K562 (cell line): ENCODE measurements around the gene MRPL41. TPM values are rescaled to one million over a fixed set of nuclear protein-coding genes. Genes with fewer than 3 reads are reported as not detected.

Source experiments
- ATAC-seq: fragments of 200-7000 bp; cut with Tn5 transposase; 3 replicates; pipeline ENCODE4 v1.9.1; 2020; ENCODE audit warnings: moderate library complexity
- BruUV-seq: library from RNA; stranded (reverse); fragments of 400-500 nt; replicated peaks from 2 replicates; lab custom pipeline; 2021; lab: Mats Ljungman, UMichigan
- CTCF ChIA-PET: fragments of 300-600 bp; formaldehyde crosslinking; extraction: SDS; loops from one replicate; lab custom pipeline; 2021; ENCODE audit warnings: low intra/inter-chr PET ratio; lab: Yijun Ruan, JAX
- POLR2A ChIA-PET: fragments of 300-600, 350-650 bp; sonication (Branson Sonifier 250); formaldehyde crosslinking; extraction: SDS; loops from one replicate; lab custom pipeline; 2021; ENCODE audit warnings: antibody characterized with exemption, inconsistent platforms; lab: Yijun Ruan, JAX
- DNase-seq, 4 experiments: peaks; one replicate each; pipeline versions ENCODE4 v3.0.0 to v3.0.0-alpha.2; 2011 to 2018; ENCODE audit warnings: low spot score in 3 of 4, mixed read lengths in 3 of 4; ENCODE audit errors: extremely low read depth in 1 of 4
- FAIRE-seq: peaks from 2 replicates; lab custom pipeline; 2011; peaks lifted over from hg19 to GRCh38; lab: Jason Lieb, UNC
- H2AFZ ChIP-seq: 2 replicates; pipeline ENCODE4 v1.6.0; 2011; ENCODE audit warnings: low read depth, low read length, control low read depth, inconsistent platforms
- H3K27ac ChIP-seq: fragments of 200-600 bp; 3 replicates; pipeline ENCODE4 v1.8.0; 2011; ENCODE audit warnings: low read depth, mild to moderate bottlenecking, control low read depth, inconsistent platforms, low read length, moderate library complexity, mixed read lengths; ENCODE audit errors: extremely low read depth
- H3K27me3 ChIP-seq, 2 experiments: fragments of 300-600 bp in 1 of 2; 2 replicates in 1 of 2; 3 replicates in 1 of 2; pipeline versions ENCODE4 v1.6.0 to v1.8.0; 2011; ENCODE audit warnings: inconsistent platforms in 2 of 2, low read length in 2 of 2, mild to moderate bottlenecking in 1 of 2, mixed read lengths in 1 of 2, moderate library complexity in 1 of 2; ENCODE audit not compliant: control insufficient read depth in 2 of 2, insufficient read depth in 2 of 2
- H3K36me3 ChIP-seq: fragments of 300-600 bp; 3 replicates; pipeline ENCODE4 v1.8.0; 2011; ENCODE audit warnings: mild to moderate bottlenecking, low read length, inconsistent platforms; ENCODE audit not compliant: control insufficient read depth, insufficient read depth
- H3K4me1 ChIP-seq, 2 experiments: fragments of 200-600 bp in 1 of 2; replicated peaks in 1 of 2; 2 replicates in 1 of 2; 3 replicates in 1 of 2; pipeline versions ENCODE4 v1.5.1 to v1.8.0; 2011; ENCODE audit warnings: inconsistent platforms in 2 of 2, low read length in 2 of 2, mild to moderate bottlenecking in 1 of 2, mixed read lengths in 1 of 2, moderate library complexity in 1 of 2; ENCODE audit not compliant: control insufficient read depth in 2 of 2, insufficient read depth in 2 of 2
- H3K4me2 ChIP-seq: 2 replicates; pipeline ENCODE4 v1.6.1; 2011; ENCODE audit warnings: low read length, control low read depth, inconsistent platforms, mixed read lengths; ENCODE audit not compliant: insufficient read depth
- H3K4me3 ChIP-seq: fragments of 200-600 bp; sonication (generic), shearing (Covaris generic); 2 replicates; pipeline ENCODE4 v1.5.1; 2016; ENCODE audit warnings: control low read depth, inconsistent platforms
- H3K79me2 ChIP-seq: fragments of 200-600 bp; 3 replicates; pipeline ENCODE4 v1.8.0; 2011; ENCODE audit warnings: low read length, inconsistent platforms; ENCODE audit not compliant: control insufficient read depth, insufficient read depth
- H3K9ac ChIP-seq, 2 experiments: 2 replicates each; pipeline versions ENCODE4 v1.6.0 to v1.6.1; 2011; ENCODE audit warnings: low read depth in 2 of 2, low read length in 2 of 2, control low read depth in 1 of 2, inconsistent platforms in 1 of 2, mild to moderate bottlenecking in 1 of 2, mixed read lengths in 1 of 2; ENCODE audit not compliant: insufficient read depth in 1 of 2
- H3K9me1 ChIP-seq: one replicate; pipeline ENCODE4 v1.6.0; 2011; ENCODE audit warnings: inconsistent platforms, mild to moderate bottlenecking, low read length, moderate library complexity; ENCODE audit not compliant: control insufficient read depth, insufficient read depth
- H3K9me3 ChIP-seq: replicated peaks from 2 replicates; pipeline ENCODE4 v1.5.1; 2011; ENCODE audit warnings: low read depth, low read length, inconsistent platforms; ENCODE audit not compliant: control insufficient read depth, insufficient read depth
- H4K20me1 ChIP-seq: replicated peaks from 2 replicates; pipeline ENCODE4 v1.6.1; 2011; ENCODE audit warnings: low read length, inconsistent platforms, mixed read lengths; ENCODE audit not compliant: control insufficient read depth, insufficient read depth
- CBX5 ChIP-seq: IDR thresholded peaks from 2 replicates; pipeline ENCODE4 v1.6.1; 2014; ENCODE audit warnings: low read depth, borderline replicate concordance
- KDM1A ChIP-seq, 2 experiments: fragments of 450-650 bp; IDR thresholded peaks; 2 replicates each; pipeline ENCODE4 v1.6.1; 2016; ENCODE audit warnings: mild to moderate bottlenecking in 2 of 2
- MTA3 ChIP-seq: fragments of 450-650 bp; formaldehyde crosslinking; IDR thresholded peaks from 2 replicates; pipeline ENCODE4 v1.6.1; 2017; ENCODE audit warnings: mild to moderate bottlenecking, borderline replicate concordance
- MYNN ChIP-seq, 2 experiments: sonication (generic); formaldehyde crosslinking in 1 of 2; IDR thresholded peaks; 2 replicates each; pipeline versions ENCODE4 v1.5.0 to v1.6.1; 2016 to 2020; ENCODE audit warnings: antibody characterized with exemption in 1 of 2, missing genetic modification reagents in 1 of 2
- ZC3H4 ChIP-seq: sonication (generic); formaldehyde crosslinking; IDR thresholded peaks from 2 replicates; pipeline ENCODE4 v1.9.0; 2021; ENCODE audit warnings: missing genetic modification reagents, borderline replicate concordance
- ZNF778 ChIP-seq: fragments of 450-650 bp; formaldehyde crosslinking; IDR thresholded peaks from 2 replicates; pipeline ENCODE4 v1.4.0; 2020; ENCODE audit warnings: mild to moderate bottlenecking, moderate library complexity
- ZNF780A ChIP-seq: fragments of 250-450 bp; sonication (Bioruptor Pico); IDR thresholded peaks from 2 replicates; pipeline ENCODE4 v1.5.0; 2021; ENCODE audit warnings: mild to moderate bottlenecking
- WGBS: fragments of 100-300 bp; shearing (Covaris generic); methylation state at CpG from one replicate; pipeline ENCODE4 v1.1.6; 2016; ENCODE audit warnings: low coverage, mixed read lengths; ENCODE audit not compliant: insufficient coverage; ENCODE audit errors: missing lambda C conversion rate; 5-methylcytosine and 5-hydroxymethylcytosine counted together
- in situ Hi-C: fragments of 300-500 bp; cut with MboI; formaldehyde crosslinking; loops from 4 replicates; pipeline ENCODE4 v1.15.0; 2018; ENCODE audit warnings: inconsistent platforms, mixed read lengths
- intact Hi-C: fragments of 100-400 bp; cut with micrococcal nuclease; formaldehyde crosslinking; loops from 2 replicates; pipeline ENCODE4 v1.14.2; 2022
- polyA plus RNA-seq, 8 experiments: library from polyadenylated mRNA; depleted of rRNA in 4 of 8; stranded (reverse) in 5 of 8; unstranded in 3 of 8; fragments of >200 nt; fragmentation: Nextera tagmentation in 2 of 8; fragmentation: Illumina TruSeq in 1 of 8; extraction: Ambion mirVana in 2 of 8; extraction: Trizol in 1 of 8; gene quantifications; 2 replicates each; pipeline versions ENCODE4 v1.2.1 to v1.2.3, GENCODE V29; 2011 to 2014; ENCODE audit warnings: inconsistent platforms in 1 of 8, missing spikeins in 1 of 8
- total RNA-seq, 7 experiments: library from RNA; depleted of rRNA in 6 of 7; stranded (reverse); fragments of >200 nt in 6 of 7; fragmentation: Illumina TruSeq in 2 of 7; extraction: Trizol in 2 of 7; gene quantifications; 2 replicates each; pipeline versions ENCODE4 v1.2.1 to v1.2.3, GENCODE V29; 2011 to 2021; ENCODE audit warnings: low replicate concordance in 1 of 7
- TF ChIP-seq, protein P1 (sequence below): sonication (generic); formaldehyde crosslinking; IDR thresholded peaks from 2 replicates; pipeline ENCODE4 v1.8.1; 2022; ENCODE audit warnings: missing genetic modification reagents
- TF ChIP-seq, protein P2 (sequence below): sonication (generic); formaldehyde crosslinking; IDR thresholded peaks from 2 replicates; pipeline ENCODE4 v1.8.0; 2022; ENCODE audit warnings: mild to moderate bottlenecking, low read depth, missing genetic modification reagents
- TF ChIP-seq, protein P3 (sequence below): fragments of 450-650 bp; IDR thresholded peaks from 2 replicates; pipeline ENCODE4 v1.6.1; 2016; ENCODE audit warnings: low read depth, mild to moderate bottlenecking, moderate library complexity
- TF ChIP-seq, protein P4 (sequence below), 2 experiments: fragments of 450-650 bp; IDR thresholded peaks; 2 replicates each; pipeline ENCODE4 v1.6.1; 2016; ENCODE audit warnings: mild to moderate bottlenecking in 2 of 2, borderline replicate concordance in 1 of 2, low read depth in 1 of 2, moderate library complexity in 1 of 2

MRPL41 gene
- total and polyA plus RNA-seq, 9 of the 15 experiments (the other 6 are each of a cell fraction or from before 2014, with no cell fraction given) = 2.6 to 259 (median 21.6) TPM

GRCh38 chr9:137542486-137542885, 9.2 kb upstream of the MRPL41 start:
- Histone ChIP-seq H3K4me3 (no peak overlapping the region), H3K4me2 (no peak overlapping the region), H3K79me2 (no peaks in the 10 kb centered on the region), H3K4me1 (peaks cover 0 to 41% of the 10 kb centered on the region in 2 experiments; a peak in 4 of 5 replicates), H3K27me3 (peaks cover 0 to 5% of the 10 kb centered on the region in 2 experiments; a peak in 1 of 5 replicates), H3K36me3 (no peaks in the 10 kb centered on the region), H3K9me1 (no peaks in the 10 kb centered on the region), H4K20me1 (no peaks in the 10 kb centered on the region), H3K27ac (no peak overlapping the region), H3K9ac (no peak overlapping the region), H2AFZ (no peak overlapping the region), H3K9me3 (peaks cover 2% of the 10 kb centered on the region; the same call in 1 of the 2 replicates)
- no peak for FAIRE-seq
- ATAC-seq = no peak
- no peak for DNase-seq
- 51% methylated on average over 17 of the region's 20 CpGs for WGBS
- ChIA-PET POLR2A (interaction anchor here (0.6 to 1.1 kb wide), 3 partner anchors 12 to 117 kb away, joined by 3 to 4 read pairs (median 4); no protein-coding TSS in a partner anchor), CTCF (no interaction called here)
- no TSS peak for BruUV-seq
- intact Hi-C loops = no loop called here
- in situ Hi-C loops = no loop called here
- TF ChIP-seq ZC3H4 (CRISPR knock-in tag) (no peak), MYNN (IDR thresholded peaks at IDR 0.05) (no peak), MYNN (CRISPR knock-in tag; IDR thresholded peaks at IDR 0.05) (no peak), CBX5 (no peak), MTA3 (no peak), ZNF778 (CRISPR knock-in tag) (no peak), KDM1A (IDR thresholded peaks at IDR 0.05) (no peak), ZNF780A (CRISPR knock-in tag) (no peak)
- TF ChIP-seq, protein P1, sequence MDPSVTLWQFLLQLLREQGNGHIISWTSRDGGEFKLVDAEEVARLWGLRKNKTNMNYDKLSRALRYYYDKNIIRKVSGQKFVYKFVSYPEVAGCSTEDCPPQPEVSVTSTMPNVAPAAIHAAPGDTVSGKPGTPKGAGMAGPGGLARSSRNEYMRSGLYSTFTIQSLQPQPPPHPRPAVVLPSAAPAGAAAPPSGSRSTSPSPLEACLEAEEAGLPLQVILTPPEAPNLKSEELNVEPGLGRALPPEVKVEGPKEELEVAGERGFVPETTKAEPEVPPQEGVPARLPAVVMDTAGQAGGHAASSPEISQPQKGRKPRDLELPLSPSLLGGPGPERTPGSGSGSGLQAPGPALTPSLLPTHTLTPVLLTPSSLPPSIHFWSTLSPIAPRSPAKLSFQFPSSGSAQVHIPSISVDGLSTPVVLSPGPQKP = no peak
- TF ChIP-seq, protein P2, sequence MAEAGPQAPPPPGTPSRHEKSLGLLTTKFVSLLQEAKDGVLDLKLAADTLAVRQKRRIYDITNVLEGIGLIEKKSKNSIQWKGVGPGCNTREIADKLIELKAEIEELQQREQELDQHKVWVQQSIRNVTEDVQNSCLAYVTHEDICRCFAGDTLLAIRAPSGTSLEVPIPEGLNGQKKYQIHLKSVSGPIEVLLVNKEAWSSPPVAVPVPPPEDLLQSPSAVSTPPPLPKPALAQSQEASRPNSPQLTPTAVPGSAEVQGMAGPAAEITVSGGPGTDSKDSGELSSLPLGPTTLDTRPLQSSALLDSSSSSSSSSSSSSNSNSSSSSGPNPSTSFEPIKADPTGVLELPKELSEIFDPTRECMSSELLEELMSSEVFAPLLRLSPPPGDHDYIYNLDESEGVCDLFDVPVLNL (CRISPR knock-in tag) = no peak
- TF ChIP-seq, protein P3, sequence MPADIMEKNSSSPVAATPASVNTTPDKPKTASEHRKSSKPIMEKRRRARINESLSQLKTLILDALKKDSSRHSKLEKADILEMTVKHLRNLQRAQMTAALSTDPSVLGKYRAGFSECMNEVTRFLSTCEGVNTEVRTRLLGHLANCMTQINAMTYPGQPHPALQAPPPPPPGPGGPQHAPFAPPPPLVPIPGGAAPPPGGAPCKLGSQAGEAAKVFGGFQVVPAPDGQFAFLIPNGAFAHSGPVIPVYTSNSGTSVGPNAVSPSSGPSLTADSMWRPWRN = no peak
- TF ChIP-seq, protein P4, sequence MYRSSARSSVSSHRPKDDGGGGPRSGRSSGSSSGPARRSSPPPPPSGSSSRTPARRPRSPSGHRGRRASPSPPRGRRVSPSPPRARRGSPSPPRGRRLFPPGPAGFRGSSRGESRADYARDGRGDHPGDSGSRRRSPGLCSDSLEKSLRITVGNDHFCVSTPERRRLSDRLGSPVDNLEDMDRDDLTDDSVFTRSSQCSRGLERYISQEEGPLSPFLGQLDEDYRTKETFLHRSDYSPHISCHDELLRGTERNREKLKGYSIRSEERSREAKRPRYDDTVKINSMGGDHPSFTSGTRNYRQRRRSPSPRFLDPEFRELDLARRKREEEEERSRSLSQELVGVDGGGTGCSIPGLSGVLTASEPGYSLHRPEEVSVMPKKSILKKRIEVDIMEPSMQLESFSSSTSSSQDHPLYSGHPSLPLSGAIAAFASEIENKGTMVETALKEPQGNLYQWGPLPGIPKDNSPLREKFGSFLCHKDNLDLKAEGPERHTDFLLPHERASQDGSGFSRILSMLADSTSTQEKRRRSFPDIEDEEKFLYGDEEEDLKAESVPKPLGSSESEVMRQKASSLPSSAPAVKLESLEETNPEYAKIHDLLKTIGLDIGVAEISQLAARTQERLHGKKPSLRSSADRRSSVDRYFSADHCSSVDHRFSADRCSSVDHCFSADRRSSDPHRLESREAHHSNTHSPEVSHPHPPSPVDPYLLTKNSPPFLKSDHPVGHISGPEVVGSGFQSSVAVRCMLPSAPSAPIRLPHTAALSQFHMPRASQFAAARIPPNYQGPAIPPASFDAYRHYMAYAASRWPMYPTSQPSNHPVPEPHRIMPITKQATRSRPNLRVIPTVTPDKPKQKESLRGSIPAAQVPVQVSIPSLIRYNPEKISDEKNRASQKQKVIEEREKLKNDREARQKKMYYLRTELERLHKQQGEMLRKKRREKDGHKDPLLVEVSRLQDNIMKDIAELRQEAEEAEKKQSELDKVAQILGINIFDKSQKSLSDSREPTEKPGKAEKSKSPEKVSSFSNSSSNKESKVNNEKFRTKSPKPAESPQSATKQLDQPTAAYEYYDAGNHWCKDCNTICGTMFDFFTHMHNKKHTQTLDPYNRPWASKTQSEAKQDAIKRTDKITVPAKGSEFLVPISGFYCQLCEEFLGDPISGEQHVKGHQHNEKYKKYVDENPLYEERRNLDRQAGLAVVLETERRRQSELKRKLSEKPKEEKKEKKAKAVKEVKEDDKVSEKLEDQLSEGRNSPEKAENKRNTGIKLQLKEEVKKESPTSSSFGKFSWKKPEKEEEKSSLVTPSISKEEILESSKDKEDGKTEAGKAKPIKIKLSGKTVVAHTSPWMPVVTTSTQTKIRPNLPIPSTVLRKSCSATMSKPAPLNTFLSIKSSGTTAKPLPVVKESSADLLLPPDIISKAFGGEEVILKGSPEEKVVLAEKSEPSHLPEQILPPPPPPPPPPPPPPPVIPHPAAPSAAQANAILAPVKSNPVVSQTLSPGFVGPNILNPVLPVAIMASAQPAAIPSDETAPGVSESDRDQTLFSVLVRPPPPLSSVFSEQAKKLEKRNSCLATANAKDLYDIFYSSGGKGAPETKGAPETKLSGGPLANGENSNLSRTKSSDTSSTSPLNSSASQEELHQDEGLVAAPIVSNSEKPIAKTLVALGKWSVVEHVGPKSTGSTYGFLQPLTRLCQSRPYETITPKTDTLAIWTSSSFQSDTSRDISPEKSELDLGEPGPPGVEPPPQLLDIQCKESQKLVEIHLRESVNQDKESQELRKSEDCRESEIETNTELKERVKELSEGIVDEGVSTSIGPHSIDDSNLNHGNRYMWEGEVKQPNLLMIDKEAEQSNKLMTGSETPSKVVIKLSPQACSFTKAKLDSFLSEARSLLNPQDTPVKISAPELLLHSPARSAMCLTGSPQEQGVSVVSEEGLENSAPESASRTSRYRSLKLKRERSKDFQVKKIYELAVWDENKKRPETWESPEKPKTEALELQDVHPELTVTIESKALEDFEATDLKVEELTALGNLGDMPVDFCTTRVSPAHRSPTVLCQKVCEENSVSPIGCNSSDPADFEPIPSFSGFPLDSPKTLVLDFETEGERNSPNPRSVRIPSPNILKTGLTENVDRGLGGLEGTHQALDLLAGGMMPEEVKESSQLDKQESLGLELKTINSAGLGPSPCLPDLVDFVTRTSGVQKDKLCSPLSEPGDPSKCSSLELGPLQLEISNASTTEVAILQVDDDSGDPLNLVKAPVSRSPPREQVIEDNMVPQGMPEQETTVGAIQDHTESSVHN (IDR thresholded peaks at IDR 0.05; ENCODE audit: borderline replicate concordance in 1 of 2, low read depth in 1 of 2) = no peak
